ENCODE measurements around the gene TUT1. TPM values are rescaled to one million over a fixed set of nuclear protein-coding genes. Genes with fewer than 3 reads are reported as not detected.
"Not testable (repeated sequence)": the region's sequence is repeated elsewhere in the genome, so short reads cannot be mapped to it uniquely, and the experiment has no call there.

TUT1 gene
- total and polyA plus RNA-seq, 4 donors, result 5.6 to 15.8 (median 13.7) TPM

DNA sequence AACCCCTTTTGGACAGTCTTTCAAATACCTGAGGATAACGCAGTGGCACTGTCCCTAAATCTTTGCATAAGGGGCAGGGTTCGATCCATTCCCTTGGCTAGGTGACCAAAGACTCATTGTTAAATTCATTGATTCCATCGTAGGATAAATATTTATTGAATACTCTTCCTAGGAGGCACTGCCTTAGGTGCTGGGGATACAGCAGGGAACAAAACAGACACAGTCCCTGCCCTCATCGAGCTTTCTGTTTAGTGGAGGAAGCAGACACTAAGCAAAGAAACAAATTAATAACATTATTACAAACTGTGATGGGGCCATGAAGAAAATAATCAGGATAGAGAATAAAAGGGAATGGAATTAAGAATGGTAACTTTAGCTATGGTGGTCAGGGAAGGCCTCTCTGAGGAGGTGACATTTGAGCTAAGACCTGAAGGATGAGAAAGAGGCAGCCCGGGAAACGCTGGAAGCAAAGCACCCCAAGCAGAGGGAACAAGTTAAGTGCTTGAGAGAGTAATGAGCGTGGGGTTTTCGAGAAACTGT is 29.8 kb upstream of the TUT1 start:
- DNase-seq (ENCODE audit: low spot score), result no peak
- Histone ChIP-seq H3K27ac (ENCODE audit: low read depth in 1 of 2, low read length in 2 of 2) (peak overlapping the region; percentile 80 to 96), H3K36me3 (ENCODE audit: control insufficient read depth in 4 of 4, insufficient read depth in 3 of 4, low read depth in 1 of 4, low read length in 3 of 4) (peaks cover 0 to 21% (median 12%) of the 10 kb centered on the region in 4 donors), H3K9me3 (ENCODE audit: control insufficient read depth in 4 of 4, low read length in 3 of 4) (no peaks in the 10 kb centered on the region), H3K27me3 (ENCODE audit: control insufficient read depth in 4 of 4, insufficient read depth in 4 of 4, low read length in 3 of 4) (no peaks in the 10 kb centered on the region), H3K4me3 (ENCODE audit: low read depth in 1 of 3, low read length in 3 of 3) (peak overlapping the region; percentile 68 to 89 (median 74)), H3K9ac (ENCODE audit: low read depth in 1 of 2, low read length in 2 of 2) (peak overlapping the region; percentile 33 to 77), H3K4me1 (ENCODE audit: control insufficient read depth in 4 of 4, insufficient read depth in 4 of 4, low read length in 3 of 4) (peaks cover 4 to 17% (median 10%) of the 10 kb centered on the region in 4 donors)
- 28% methylated on average over 8 of the region's 8 CpGs for WGBS
- TF ChIP-seq, protein P1, sequence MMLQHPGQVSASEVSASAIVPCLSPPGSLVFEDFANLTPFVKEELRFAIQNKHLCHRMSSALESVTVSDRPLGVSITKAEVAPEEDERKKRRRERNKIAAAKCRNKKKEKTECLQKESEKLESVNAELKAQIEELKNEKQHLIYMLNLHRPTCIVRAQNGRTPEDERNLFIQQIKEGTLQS (IDR thresholded peaks at IDR 0.05), result no peak
- TF ChIP-seq FOXA1 (IDR thresholded peaks at IDR 0.05) (no peak), SP1 (IDR thresholded peaks at IDR 0.05) (no peak), HNF4G (IDR thresholded peaks at IDR 0.05) (no peak), RAD21 (IDR thresholded peaks at IDR 0.05) (no peak), NR2F2 (IDR thresholded peaks at IDR 0.05) (no peak), JUND (IDR thresholded peaks at IDR 0.05) (no peak), GABPA (IDR thresholded peaks at IDR 0.05 in 1 of 2, conservative IDR thresholded peaks at IDR 0.05 in 1 of 2) (no peak), RXRA (IDR thresholded peaks at IDR 0.05) (no peak), EGR1 (IDR thresholded peaks at IDR 0.05; ENCODE audit: low read depth in 2 of 2) (no peak), FOXA2 (IDR thresholded peaks at IDR 0.05) (no peak)
- TF ChIP-seq, protein P2, sequence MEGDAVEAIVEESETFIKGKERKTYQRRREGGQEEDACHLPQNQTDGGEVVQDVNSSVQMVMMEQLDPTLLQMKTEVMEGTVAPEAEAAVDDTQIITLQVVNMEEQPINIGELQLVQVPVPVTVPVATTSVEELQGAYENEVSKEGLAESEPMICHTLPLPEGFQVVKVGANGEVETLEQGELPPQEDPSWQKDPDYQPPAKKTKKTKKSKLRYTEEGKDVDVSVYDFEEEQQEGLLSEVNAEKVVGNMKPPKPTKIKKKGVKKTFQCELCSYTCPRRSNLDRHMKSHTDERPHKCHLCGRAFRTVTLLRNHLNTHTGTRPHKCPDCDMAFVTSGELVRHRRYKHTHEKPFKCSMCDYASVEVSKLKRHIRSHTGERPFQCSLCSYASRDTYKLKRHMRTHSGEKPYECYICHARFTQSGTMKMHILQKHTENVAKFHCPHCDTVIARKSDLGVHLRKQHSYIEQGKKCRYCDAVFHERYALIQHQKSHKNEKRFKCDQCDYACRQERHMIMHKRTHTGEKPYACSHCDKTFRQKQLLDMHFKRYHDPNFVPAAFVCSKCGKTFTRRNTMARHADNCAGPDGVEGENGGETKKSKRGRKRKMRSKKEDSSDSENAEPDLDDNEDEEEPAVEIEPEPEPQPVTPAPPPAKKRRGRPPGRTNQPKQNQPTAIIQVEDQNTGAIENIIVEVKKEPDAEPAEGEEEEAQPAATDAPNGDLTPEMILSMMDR (IDR thresholded peaks at IDR 0.05; ENCODE audit: low read depth, low read length, missing input control), result no peak
- TF ChIP-seq, protein P3, sequence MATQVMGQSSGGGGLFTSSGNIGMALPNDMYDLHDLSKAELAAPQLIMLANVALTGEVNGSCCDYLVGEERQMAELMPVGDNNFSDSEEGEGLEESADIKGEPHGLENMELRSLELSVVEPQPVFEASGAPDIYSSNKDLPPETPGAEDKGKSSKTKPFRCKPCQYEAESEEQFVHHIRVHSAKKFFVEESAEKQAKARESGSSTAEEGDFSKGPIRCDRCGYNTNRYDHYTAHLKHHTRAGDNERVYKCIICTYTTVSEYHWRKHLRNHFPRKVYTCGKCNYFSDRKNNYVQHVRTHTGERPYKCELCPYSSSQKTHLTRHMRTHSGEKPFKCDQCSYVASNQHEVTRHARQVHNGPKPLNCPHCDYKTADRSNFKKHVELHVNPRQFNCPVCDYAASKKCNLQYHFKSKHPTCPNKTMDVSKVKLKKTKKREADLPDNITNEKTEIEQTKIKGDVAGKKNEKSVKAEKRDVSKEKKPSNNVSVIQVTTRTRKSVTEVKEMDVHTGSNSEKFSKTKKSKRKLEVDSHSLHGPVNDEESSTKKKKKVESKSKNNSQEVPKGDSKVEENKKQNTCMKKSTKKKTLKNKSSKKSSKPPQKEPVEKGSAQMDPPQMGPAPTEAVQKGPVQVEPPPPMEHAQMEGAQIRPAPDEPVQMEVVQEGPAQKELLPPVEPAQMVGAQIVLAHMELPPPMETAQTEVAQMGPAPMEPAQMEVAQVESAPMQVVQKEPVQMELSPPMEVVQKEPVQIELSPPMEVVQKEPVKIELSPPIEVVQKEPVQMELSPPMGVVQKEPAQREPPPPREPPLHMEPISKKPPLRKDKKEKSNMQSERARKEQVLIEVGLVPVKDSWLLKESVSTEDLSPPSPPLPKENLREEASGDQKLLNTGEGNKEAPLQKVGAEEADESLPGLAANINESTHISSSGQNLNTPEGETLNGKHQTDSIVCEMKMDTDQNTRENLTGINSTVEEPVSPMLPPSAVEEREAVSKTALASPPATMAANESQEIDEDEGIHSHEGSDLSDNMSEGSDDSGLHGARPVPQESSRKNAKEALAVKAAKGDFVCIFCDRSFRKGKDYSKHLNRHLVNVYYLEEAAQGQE (IDR thresholded peaks at IDR 0.05), result no peak

DNA sequence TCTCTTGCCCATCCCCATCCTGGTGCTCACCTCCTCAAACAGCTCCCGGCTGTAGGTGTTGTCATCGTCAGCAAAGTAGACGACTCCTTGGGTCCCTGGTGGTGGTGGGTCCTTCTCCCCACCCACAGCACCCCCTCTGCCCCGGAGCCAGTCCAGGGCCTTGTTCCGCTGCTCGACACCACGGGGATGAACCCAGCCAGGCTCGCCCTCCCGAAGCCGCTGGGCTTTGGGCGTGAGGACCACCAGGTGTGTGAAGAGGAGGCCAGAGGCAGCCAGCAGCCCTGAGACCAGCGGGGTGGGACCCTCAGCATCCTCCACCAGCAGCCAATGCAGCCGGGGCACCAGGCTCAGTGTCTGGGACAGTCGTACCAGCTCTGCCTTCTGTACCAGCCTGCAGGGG is 25.6 kb upstream of the TUT1 start:
- H3K27me3 ChIP-seq (ENCODE audit: control insufficient read depth in 4 of 4, insufficient read depth in 4 of 4, low read length in 3 of 4); DNase-seq (ENCODE audit: low spot score); H3K9ac ChIP-seq (ENCODE audit: low read depth in 1 of 2, low read length in 2 of 2); H3K4me3 ChIP-seq (ENCODE audit: low read depth in 1 of 3, low read length in 3 of 3); H3K27ac ChIP-seq (ENCODE audit: low read depth in 1 of 2, low read length in 2 of 2); H3K9me3 ChIP-seq (ENCODE audit: control insufficient read depth in 4 of 4, low read length in 3 of 4): not testable (repeated sequence)
- H3K4me1 ChIP-seq (ENCODE audit: control insufficient read depth in 4 of 4, insufficient read depth in 4 of 4, low read length in 3 of 4), result peaks cover 7 to 28% (median 17%) of the 10 kb centered on the region in 4 donors
- 97% methylated on average over 14 of the region's 14 CpGs for WGBS
- H3K36me3 ChIP-seq (ENCODE audit: control insufficient read depth in 4 of 4, insufficient read depth in 3 of 4, low read depth in 1 of 4, low read length in 3 of 4), result peaks cover 0 to 15% (median 2%) of the 10 kb centered on the region in 4 donors

DNA sequence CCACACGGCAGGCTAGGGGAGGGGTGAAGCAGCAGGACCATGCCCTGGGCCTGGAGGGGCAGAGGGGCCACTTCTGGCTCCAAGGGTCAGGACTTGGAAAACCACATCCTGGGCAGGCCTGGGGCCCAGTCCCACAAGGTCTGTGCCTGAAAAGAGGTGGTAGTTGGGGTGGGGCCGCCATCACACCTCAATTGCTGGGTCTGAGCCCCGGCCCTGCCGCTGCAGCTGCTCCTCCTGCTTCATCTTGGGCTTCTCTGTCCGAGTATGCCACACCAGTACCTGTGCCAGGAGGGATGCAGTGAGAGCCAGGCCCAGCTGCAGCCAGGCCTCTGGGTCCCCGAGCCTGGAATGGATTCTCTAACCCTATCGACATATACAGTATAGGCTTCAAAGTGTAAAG is 24.2 kb upstream of the TUT1 start:
- Histone ChIP-seq H3K4me3 (ENCODE audit: low read depth in 1 of 3, low read length in 3 of 3) (no peak overlapping the region), H3K27ac (ENCODE audit: low read depth in 1 of 2, low read length in 2 of 2) (no peak overlapping the region), H3K9me3 (ENCODE audit: control insufficient read depth in 4 of 4, low read length in 3 of 4) (no peaks in the 10 kb centered on the region), H3K9ac (ENCODE audit: low read depth in 1 of 2, low read length in 2 of 2) (no peak overlapping the region), H3K36me3 (ENCODE audit: control insufficient read depth in 4 of 4, insufficient read depth in 3 of 4, low read depth in 1 of 4, low read length in 3 of 4) (peaks cover 0 to 15% (median 2%) of the 10 kb centered on the region in 4 donors), H3K27me3 (ENCODE audit: control insufficient read depth in 4 of 4, insufficient read depth in 4 of 4, low read length in 3 of 4) (no peaks in the 10 kb centered on the region), H3K4me1 (ENCODE audit: control insufficient read depth in 4 of 4, insufficient read depth in 4 of 4, low read length in 3 of 4) (peaks cover 7 to 30% (median 19%) of the 10 kb centered on the region in 4 donors)
- 94% methylated on average over 7 of the region's 7 CpGs for WGBS
- DNase-seq (ENCODE audit: low spot score), result no peak
- TF ChIP-seq SP1 (IDR thresholded peaks at IDR 0.05), result no peak
- TF ChIP-seq HNF4A (conservative IDR thresholded peaks at IDR 0.05), result no peak
- TF ChIP-seq, protein P2 (IDR thresholded peaks at IDR 0.05; ENCODE audit: low read depth, low read length, missing input control), result no peak
- no peak for TF ChIP-seq HNF4G (IDR thresholded peaks at IDR 0.05)
- TF ChIP-seq NR2F2 (IDR thresholded peaks at IDR 0.05), result no peak
- TF ChIP-seq, protein P3 (IDR thresholded peaks at IDR 0.05), result no peak
- TF ChIP-seq EGR1 (IDR thresholded peaks at IDR 0.05; ENCODE audit: low read depth in 2 of 2), result no peak
- no peak for TF ChIP-seq GABPA (IDR thresholded peaks at IDR 0.05 in 1 of 2, conservative IDR thresholded peaks at IDR 0.05 in 1 of 2)
- no peak for TF ChIP-seq RXRA (IDR thresholded peaks at IDR 0.05)
- no peak for TF ChIP-seq FOXA2 (IDR thresholded peaks at IDR 0.05)

Data from liver (tissue), 9 donors.